HG03558 (cell line): ENCODE measurements around the gene SCGB1D4.
"Not testable (repeated sequence)": the region's sequence is repeated elsewhere in the genome, so short reads cannot be mapped to it uniquely, and the experiment has no call there.

Experiments
- ATAC-seq: cut with Tn5 transposase; IDR thresholded peaks from one replicate; pipeline ENCODE4 v1.9.1; 2021; ENCODE audit warnings: moderate number of reproducible peaks; ENCODE audit not compliant: unreplicated experiment; ENCODE audit errors: extremely low read depth

The SCGB1D4 gene, protein sequence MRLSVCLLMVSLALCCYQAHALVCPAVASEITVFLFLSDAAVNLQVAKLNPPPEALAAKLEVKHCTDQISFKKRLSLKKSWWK

DNA sequence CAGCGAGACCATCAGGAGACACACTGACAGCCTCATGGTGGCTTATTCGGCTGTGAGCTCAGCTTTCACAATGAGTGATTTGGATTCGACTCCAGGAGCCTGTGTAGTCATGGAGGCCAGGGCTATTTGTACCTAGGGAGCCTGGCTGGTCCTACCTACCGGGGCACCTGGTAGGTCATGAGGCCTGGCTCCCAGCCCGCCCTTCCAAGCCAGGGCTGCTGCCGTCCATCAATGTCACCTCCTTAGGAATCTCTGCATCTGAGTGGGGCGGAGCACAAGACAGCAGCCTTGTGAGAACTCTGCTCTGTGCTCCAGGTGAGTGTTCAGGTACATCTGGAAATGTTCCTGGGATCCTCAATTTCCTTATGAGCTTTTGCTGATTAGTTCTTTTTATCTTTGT is at the start of gene SCGB1D4:
Gene SCGB1D4, minus strand, starts transcription at position 101 of the 400 bp plus-strand sequence. Its CDS starts 65 bp downstream, at position 36.
- ATAC-seq = no peak

DNA sequence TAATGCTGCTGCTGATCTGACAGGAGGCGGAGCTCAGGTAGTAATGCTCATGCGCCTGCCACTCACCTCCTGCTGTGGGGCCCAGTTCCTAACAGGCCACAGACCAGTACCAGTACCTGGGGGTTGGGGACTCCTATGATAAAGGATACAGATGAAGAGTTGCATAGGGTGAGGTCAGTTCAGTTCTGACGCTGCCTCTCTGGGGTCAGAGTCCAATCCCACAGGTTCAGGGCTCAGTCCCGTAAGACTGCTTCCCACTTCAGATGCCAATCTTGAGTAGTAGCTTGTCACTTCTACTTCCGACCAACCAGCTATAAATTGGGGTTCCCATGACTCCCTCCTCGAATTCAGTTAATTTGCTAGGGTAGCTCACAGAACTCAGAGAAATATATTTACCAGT is 47.0 kb upstream of the SCGB1D4 start:
- no peak for ATAC-seq

DNA sequence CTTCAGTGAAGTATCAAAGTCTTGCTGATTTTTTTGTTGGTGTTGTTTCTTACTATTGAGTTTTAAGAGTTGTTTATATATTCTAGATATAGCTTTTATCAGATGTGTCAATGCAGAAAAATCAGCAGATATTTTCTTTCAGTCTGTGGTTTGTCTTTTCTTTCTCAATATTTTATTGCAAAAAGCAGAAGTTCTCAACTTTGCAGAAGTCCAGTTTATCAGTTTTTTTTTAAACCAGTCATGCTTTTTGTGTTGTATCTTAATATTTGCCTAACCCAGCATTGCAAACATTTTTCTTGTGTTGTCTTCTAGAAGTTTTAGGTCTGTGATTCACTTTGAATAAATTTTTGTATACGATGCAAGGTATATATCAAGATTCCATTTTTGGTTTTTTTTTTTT is 45.3 kb upstream of the SCGB1D4 start:
- ATAC-seq = no peak

DNA sequence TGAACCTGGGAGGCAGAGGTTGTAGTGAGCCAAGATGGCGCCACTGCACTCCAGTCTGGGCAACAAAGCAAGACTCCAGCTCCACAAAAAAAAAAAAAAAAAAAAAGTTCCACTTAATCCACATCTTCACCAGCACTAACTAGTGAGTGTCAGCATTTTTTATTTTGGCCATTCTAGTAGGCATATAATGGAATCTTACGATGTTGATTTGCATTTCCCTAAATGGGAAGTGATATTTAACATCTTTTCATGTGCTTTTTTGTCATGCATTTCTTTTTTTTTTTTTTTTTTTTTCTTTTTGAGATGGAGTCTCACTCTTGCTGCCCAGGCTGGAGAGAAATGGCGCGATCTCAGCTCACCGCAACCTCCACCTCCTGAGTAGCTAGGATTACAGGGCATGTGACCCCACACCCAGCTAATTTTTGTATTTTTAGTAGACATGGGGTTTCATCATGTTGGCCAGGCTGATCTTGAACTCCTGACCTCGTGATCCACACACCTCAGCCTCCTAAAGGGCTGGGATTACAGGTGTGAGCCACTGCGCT is 44.8 kb upstream of the SCGB1D4 start:
- not testable (repeated sequence) for ATAC-seq

DNA sequence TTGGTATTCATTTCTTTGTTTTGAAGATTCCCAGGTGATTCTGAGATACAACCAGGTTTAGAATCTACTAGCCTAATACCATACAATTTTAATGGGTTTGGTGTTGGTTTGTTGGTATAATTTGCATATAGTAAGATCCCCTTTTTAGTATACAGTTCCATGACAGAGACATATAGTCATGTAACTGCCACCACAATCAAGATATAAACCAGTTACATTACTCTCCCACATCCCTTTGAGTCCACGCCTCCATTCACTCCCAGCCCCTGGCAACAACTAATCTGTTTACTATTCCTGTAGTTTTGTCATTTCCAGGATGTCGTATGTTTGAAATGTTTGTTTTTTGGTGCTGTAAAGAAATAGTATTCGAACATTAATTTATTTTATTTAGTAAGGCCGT is 42.7 kb upstream of the SCGB1D4 start:
- ATAC-seq = no peak

DNA sequence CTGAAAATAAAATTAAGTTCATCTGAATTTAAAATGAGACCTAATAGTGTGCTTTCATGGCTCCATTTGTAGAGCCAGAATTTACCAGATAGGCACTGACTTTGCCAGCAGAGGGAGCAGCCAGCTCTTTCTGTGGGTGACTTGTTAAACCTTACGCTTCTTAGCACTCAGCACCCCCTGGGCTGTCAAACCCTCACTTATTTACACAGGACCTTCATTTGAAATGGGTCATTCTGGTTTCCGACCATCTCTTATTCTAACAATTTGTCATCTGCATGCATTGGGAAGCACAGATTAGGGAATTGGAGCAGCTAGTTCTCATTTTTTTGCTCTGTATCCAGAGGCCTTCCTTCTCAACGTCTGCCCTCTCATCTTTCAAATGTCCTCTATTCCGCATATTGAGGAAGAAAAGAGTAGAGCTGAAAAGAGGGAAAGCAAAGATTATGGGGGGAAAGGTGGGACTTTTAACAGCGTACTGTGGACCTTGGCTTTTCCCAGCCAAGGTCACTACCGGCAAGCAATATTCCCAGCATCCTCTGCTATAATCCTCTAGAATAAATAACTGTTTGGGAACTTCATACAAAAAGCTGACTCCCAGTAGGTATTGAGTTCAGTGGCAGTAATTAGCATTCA is 41.5 kb upstream of the SCGB1D4 start:
- ATAC-seq = no peak

DNA sequence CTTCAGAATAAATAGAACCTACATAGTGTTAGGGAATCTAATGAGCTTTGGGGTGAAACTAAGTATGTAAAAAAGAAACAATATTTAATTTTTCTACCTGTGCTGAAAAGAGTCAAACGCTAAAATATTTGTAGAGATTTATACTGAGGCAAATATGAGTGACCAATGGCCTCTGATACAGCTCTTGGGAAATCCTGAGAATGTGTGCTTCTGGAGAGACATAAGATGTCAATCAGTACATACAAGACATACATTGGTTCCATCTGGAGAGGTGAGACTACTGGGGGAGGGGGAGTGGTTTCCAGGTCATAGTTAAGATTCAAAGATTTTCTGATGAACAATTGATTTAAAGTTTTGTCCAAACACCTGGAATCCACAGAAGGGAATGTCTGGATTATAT is 39.3 kb upstream of the SCGB1D4 start:
- ATAC-seq = no peak

DNA sequence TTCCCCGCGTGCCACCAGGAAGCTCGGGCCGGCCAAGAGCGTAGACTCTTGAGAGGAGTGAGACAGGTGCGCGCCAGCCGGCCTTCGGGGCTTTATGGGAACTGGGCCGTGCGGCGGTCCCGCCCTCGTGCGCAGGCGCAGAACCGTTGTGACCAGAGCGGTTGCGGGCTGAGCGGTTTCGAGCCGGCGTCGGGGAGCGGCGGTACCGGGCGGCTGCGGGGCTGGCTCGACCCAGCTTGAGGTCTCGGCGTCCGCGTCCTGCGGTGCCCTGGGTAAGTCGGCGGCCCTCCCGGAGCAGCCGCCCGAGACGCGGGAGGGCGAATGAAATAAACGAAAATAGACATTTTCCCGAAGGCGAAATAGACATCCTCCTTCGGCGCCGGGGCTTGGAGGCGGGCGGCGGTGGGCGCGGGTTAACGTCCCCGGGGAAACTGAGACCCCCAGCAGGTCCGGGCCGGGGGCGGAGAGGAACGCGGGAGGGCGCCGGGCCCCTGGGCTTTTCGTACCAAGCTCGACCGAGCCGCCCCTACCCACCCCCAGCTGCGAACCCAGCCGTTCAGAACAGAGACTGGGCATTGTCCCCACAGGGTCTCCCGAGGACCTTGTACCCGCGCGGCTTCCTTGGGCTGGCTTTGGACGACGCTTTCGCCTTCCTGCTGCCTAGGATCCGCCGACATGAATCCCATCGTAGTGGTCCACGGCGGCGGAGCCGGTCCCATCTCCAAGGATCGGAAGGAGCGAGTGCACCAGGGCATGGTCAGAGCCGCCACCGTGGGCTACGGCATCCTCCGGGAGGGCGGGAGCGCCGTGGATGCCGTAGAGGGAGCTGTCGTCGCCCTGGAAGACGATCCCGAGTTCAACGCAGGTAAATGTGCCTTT is 38.7 kb upstream of the SCGB1D4 start, which contains the start of gene ASRGL1:
Gene ASRGL1, plus strand, starts transcription at position 146 of the 879 bp plus-strand sequence. Its CDS starts 530 bp downstream, at position 676.
- no peak for ATAC-seq

DNA sequence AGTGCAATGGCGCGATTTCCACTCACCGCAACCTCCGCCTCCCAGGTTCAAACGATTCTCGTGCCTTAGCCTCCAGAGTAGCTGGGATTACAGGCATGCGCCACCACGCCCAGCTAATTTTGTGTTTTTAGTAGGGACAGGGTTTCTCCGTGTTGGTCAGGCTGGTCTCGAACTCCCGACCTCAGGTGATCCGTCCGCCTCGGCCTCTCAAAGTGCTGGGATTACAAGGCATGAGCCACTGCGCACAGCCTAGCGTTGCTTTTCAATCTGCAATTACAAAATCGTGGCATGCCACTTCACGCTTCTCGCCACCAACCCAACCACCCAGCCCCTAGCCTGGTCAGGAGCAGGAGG is 38.1 kb upstream of the SCGB1D4 start:
- ATAC-seq = not testable (repeated sequence)

DNA sequence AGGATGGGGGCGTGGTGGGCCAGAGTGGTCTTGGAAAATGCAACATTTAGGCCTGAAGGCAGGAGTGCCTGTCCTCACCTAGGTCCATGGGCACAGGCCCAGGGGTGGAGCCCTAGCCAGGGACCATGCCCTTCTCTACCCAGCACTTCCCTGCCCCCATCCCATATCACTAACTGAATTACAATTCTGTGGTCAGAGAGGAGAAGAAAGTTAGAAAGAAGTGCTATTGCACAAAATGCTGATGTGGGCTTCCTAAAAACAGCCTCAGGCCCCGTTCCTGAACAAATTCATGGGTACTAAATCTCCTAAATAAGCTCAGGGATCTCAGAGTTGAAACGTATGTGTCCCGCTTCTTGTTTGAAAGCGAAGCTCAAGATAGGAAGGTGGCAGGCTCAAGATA is 34.9 kb upstream of the SCGB1D4 start:
- no peak for ATAC-seq

DNA sequence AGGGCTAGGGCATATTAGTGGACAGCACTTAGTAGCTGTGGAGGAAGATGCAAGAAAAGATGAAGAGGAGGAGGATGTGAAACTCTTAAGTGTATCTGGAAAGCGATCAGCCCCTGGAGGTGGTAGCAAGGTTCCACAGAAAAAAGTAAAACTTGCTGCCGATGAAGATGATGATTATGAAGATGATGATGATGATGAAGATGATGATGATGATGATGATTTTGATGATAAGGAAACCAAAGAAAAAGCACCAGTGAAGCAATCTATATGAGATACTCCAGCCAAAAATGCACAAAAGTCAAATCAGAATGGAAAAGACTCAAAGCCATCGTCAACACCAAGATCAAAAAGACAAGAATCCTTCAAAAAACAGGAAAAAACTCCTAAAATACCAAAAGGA is 32.4 kb upstream of the SCGB1D4 start:
- ATAC-seq = not testable (repeated sequence)

DNA sequence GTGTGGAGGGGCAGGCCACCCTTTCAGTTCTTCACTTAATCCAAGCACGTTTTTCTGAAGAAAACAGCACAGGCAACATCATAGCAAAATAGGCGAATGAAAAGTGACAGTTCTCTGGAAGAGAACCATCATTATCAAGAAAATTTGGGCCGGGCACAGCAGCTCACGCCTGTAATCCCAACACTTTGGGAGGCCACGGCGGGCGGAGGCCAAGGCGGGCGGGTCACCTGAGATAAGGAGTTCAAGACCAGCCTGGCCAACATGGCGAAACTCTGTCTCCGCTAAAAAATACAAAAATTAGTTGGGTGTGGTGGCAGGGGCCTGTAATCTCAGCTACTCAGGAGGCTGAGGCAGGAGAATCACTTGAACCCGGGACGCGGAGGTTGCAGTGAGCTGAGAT is 28.7 kb upstream of the SCGB1D4 start:
- ATAC-seq = not testable (repeated sequence)

DNA sequence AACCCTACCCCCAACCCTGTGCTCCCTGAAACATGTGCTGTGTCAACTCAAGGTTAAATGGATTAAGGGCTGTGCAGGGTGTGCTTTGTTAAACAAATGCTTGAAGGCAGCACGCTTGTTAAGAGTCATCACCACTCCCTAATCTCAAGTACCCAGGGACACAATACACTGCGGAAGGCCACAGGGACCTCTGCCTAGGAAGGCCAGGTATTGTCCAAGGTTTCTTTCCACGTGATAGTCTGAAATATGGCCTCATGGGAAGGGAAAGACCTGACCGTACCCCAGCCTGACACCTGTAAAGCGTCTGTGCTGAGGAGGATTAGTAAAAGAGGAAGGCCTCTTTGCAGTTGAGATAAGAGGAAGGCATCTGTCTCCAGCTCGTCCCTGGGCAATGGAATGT is 27.8 kb upstream of the SCGB1D4 start:
- not testable (repeated sequence) for ATAC-seq

DNA sequence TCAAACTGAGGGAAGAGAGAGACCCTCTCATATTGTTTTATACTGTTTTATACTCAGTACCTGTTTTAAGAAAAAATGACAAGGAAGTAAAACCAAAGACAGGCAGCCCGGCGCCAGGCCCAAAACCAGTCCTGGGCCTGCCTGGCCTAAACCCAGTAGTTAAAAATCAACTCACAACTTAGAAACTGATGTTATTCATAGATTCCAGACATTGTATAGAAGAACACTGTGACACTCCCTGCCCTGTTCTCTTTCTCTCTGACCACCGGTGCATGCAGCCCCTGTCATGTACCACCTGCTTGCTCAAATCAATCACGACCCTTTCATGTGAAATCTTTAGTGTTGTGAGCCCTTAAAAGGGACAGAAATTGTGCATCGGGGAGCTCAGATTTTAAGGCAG is 26.9 kb upstream of the SCGB1D4 start:
- not testable (repeated sequence) for ATAC-seq

DNA sequence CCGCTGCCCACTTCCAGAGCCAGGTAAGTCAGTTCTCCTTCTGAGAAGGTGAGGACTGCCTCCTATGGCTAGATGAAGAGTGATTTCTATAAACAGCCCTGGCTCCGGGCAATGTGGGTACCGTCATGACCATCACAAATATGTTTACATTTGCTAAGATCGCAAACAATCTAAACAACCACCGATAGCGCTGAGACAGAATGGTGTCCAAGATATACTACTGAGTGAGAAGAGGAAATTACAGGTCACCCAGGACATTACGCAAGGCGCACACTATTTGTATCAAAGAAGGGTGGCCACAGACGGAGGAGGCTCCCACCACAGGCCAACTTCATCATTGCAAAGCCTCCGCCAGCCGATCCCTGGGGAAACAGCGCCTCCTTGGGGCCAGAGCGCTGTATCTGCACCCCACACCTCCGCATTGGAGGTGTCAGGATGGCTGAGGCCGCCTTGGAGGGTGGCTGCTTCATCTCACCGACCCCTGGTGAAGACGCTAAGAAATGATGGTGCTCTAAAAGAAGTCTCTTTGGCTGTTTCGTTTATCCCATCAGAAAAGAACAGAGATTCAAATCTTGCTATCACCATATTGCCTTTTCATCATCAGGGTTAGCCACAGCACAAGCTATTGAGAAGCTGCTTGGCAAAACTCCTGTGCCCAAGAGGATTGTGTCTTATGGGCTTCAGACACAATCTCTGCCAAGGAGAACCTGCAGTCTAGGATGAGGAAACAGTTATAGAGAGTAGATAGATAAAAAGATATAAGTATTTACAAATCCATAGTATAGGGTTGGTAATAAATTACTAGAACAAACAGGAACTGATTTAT is 26.1 kb upstream of the SCGB1D4 start:
- ATAC-seq = no peak

DNA sequence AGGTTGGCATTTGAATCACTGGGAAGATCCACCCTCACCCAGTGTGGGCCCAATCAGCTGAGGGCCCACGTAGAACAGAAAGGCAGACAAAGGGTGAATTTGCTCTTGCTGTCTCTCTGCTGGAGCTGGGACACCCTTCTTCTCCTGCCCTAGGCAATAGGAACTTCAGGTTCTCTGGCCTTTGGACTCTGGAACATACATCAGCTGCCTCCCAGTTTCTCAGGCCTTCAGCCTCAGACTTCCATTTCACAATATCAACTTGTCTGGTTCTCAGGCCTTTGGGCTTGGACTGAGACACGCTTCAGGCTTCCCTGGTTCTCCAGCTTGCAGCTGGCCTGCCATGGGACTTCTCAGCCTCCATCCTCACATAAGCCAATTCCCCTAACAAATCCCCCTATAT is 23.6 kb upstream of the SCGB1D4 start:
- no peak for ATAC-seq

DNA sequence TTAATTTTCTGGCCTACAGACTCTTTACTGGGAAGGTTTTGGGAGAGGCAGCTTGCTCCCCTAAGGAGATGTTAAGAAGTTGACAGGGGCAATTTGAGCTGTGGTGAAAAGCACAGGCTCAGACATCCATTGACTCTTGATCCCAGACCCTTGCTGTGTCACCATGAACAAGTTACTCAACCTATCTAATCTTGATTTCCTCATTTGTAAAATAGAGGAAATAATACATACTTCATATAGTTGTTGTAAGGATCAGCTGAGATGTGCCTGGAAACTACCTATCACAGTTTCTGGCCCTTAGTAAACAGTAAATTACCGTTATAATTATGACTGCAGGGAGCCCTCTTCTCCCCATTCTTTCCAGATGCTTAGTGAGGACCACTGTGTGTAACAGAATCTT is 16.6 kb upstream of the SCGB1D4 start:
- ATAC-seq = no peak

DNA sequence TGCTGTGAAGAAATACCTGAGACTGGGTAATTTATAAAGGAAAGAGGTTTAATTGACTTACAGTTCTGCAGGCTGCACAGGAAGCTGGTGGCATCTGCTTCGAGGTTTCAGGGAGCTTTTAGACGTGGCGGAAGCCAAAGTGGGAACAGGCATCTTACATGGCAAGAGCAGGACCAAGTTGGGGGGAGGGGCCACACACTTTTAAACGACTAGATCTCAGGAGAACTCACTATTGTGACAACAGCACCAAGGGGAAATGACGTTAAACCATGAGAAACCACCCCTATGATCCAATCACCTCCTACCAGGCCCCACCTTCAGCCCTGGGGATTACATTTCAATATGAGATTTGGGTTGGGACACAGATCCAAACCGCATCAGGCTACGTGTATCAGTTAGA is 11.1 kb upstream of the SCGB1D4 start:
- no peak for ATAC-seq

DNA sequence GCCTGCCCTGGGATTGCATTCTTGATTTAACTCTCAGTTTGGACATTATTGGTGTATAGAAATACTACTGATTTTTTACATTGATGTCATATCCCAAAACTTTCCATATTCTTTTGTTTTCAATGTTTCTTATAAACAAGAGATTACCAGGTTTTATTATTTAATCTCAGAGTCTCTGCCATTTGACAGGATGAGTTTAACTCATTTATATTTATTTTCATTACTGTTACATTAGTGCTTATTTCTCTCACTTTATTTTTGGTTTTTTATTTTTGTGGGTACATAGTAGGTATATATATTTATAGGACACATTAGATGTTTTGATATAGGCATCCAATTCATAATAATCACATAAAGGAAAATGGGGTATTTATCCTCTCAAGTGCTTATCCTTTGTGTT is 9.1 kb upstream of the SCGB1D4 start:
- no peak for ATAC-seq

DNA sequence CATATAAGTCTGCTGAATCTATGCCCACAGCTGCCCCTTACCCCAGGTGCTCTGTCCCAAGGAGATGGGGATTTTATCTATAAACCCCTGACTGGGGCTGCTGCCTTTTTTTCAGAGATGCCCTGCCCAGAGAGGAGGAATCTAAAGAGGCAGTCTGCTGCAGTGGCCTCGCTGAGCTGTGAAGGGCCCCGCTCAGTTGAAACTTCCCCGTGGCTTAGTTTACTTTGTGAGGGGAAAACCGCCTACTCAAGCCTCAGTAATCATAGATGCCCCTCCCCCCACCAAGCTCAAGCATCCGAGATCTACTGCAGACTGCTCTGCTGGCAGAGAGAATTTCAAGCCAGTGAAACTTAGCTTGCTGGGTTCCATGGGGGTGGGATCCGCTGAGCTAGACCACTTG is 7.4 kb upstream of the SCGB1D4 start:
- ATAC-seq = no peak
